Stimulated activated effector memory CD8-positive, alpha-beta T cell treated with anti-CD3 and anti-CD28 coated beads, Interleukin-12 subunit alpha, Interleukin-12 subunit beta, amount 100 ng/mL, for 72 hours (primary cell): ENCODE data around the gene MESP2.

ENCODE experiments used
- ATAC-seq: fragments of 150-1000 bp; cut with Tn5 transposase; 2 replicates; pipeline ENCODE4 v1.10.0; 2021
- DNase-seq, 2 donors: peaks; one replicate each; pipeline ENCODE4 v3.0.0; 2021 to 2022; ENCODE audit warnings: low spot score in 2 of 2
- H3K27ac Mint-ChIP-seq: one replicate; pipeline ENCODE4 v1.8.0; 2022; ENCODE audit warnings: mild to moderate bottlenecking, mixed read lengths
- H3K36me3 Mint-ChIP-seq: one replicate; pipeline ENCODE4 v1.8.0; 2022; ENCODE audit warnings: mild to moderate bottlenecking, mixed read lengths
- H3K4me1 Mint-ChIP-seq: one replicate; pipeline ENCODE4 v1.8.0; 2022; ENCODE audit warnings: mixed read lengths
- H3K4me3 Mint-ChIP-seq: one replicate; pipeline ENCODE4 v1.8.0; 2022; ENCODE audit warnings: mild to moderate bottlenecking, mixed read lengths
- H3K9me3 Mint-ChIP-seq: one replicate; pipeline ENCODE4 v1.8.0; 2022; ENCODE audit warnings: mixed read lengths

MESP2 gene

DNA sequence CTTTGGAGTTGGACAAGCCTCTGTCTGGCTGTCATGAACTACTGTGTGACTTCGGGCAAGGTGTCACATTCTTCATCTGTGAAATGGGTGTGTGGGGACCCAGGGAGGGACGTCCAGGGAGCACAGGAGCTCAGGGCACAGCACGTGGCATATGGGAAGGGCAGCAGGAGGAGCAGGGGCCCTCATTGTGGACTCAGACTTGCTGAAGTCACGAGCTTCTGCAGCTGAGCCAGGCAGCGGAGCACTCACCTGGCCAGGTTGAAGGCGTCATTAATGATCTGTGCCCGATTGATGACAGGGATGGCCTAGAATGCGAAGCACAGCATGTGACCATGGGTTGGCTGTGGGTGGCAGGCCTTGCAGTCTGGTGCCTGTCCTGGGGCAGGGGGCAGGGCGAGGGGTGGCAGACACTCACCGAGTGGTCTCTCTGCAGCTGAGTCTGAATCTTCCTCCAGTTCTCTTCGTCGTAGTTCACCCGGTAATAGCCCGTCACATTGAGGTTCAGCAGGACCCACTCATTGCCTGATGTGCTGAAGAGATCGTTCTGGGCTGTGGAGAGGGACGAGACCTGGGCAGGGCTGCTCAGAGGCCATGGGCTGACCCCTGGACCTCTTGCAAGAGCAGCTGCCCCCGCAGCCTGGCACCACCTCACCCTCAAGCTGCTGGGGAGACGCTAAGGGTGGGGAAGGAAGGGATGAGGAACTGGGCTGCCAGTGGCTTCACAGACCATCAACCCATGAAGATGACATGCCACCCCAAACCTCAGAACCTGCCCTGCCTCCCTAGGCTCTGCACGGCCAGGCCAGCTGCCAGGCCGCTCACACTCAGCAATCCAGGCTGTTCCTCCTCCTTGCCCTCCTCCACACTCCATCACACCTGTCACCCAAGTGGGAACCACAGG is 23.1 kb downstream of the MESP2 start:
- ATAC-seq = no peak
- no peak overlapping the region for H3K27ac Mint-ChIP-seq
- H3K4me3 Mint-ChIP-seq = no peak overlapping the region

GRCh38 chr15:89799918-89800498 is 23.9 kb downstream of the MESP2 start:
- H3K4me3 Mint-ChIP-seq = no peak overlapping the region
- peaks cover 5% of the 10 kb centered on the region for H3K9me3 Mint-ChIP-seq
- H3K4me1 Mint-ChIP-seq = no peaks in the 10 kb centered on the region
- ATAC-seq (peak; percentile 4), DNase-seq (no peak)
- no peaks in the 10 kb centered on the region for H3K36me3 Mint-ChIP-seq
- H3K27ac Mint-ChIP-seq = peak overlapping the region; percentile 3

More for the DNA sequence above, 23.1 kb downstream of the MESP2 start:
- no peaks in the 10 kb centered on the region for H3K4me1 Mint-ChIP-seq
- peaks cover 6% of the 10 kb centered on the region for H3K9me3 Mint-ChIP-seq
- no peak for DNase-seq
- no peaks in the 10 kb centered on the region for H3K36me3 Mint-ChIP-seq

GRCh38 chr15:89801471-89802195 is 25.5 kb downstream of the MESP2 start:
- H3K36me3 Mint-ChIP-seq = no peaks in the 10 kb centered on the region
- peaks cover 3% of the 10 kb centered on the region for H3K9me3 Mint-ChIP-seq
- H3K4me1 Mint-ChIP-seq = no peaks in the 10 kb centered on the region
- H3K27ac Mint-ChIP-seq = no peak overlapping the region
- no peak for DNase-seq
- ATAC-seq = no peak
- H3K4me3 Mint-ChIP-seq = no peak overlapping the region

- Mint-ChIP-seq H3K36me3 (no peaks in the 10 kb centered on the region), H3K4me1 (no peaks in the 10 kb centered on the region), H3K27ac (no peak overlapping the region), H3K4me3 (no peak overlapping the region), H3K9me3 (no peaks in the 10 kb centered on the region)
- DNase-seq (no peak), ATAC-seq (no peak)
Observed at GRCh38 chr15:89802231-89802928, 26.2 kb downstream of the MESP2 start.

GRCh38 chr15:89802986-89803824 is 27.1 kb downstream of the MESP2 start:
- Mint-ChIP-seq H3K27ac (no peak overlapping the region), H3K4me3 (no peak overlapping the region), H3K4me1 (no peaks in the 10 kb centered on the region), H3K9me3 (no peaks in the 10 kb centered on the region), H3K36me3 (no peaks in the 10 kb centered on the region)
- ATAC-seq (no peak), DNase-seq (no peak)

GRCh38 chr15:89803941-89804800 is 28.0 kb downstream of the MESP2 start:
- no peaks in the 10 kb centered on the region for H3K9me3 Mint-ChIP-seq
- DNase-seq = no peak
- no peak overlapping the region for H3K27ac Mint-ChIP-seq
- ATAC-seq = no peak
- H3K4me1 Mint-ChIP-seq = no peaks in the 10 kb centered on the region
- no peaks in the 10 kb centered on the region for H3K36me3 Mint-ChIP-seq
- H3K4me3 Mint-ChIP-seq = no peak overlapping the region

- Mint-ChIP-seq H3K9me3 (no peaks in the 10 kb centered on the region), H3K36me3 (no peaks in the 10 kb centered on the region), H3K27ac (no peak overlapping the region), H3K4me1 (no peaks in the 10 kb centered on the region), H3K4me3 (no peak overlapping the region)
- no peak for DNase-seq
- ATAC-seq = no peak
Observed at GRCh38 chr15:89805241-89806209, 29.4 kb downstream of the MESP2 start.

DNA sequence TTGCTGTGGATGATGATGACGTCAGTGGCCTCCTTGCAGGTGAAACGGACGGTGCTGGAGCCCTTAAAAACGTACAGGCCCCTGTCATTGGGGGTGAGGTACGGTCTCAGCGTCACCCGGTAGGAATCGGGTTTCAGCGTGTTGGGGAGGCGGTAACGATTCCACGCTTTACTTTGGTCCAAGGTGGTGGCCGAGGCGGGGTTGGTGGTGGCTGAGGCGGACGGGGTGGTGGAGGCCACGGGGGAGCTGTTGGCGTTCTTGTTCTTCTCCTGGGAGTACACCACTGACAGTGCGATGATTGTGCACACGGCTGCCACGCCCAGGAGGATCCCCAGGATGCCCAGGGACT is 30.1 kb downstream of the MESP2 start:
- no peak overlapping the region for H3K4me3 Mint-ChIP-seq
- no peaks in the 10 kb centered on the region for H3K36me3 Mint-ChIP-seq
- ATAC-seq (no peak), DNase-seq (no peak)
- H3K9me3 Mint-ChIP-seq = no peaks in the 10 kb centered on the region
- H3K4me1 Mint-ChIP-seq = no peaks in the 10 kb centered on the region
- no peak overlapping the region for H3K27ac Mint-ChIP-seq

GRCh38 chr15:89806559-89807550 is 30.7 kb downstream of the MESP2 start:
- Mint-ChIP-seq H3K4me1 (no peaks in the 10 kb centered on the region), H3K4me3 (no peak overlapping the region), H3K36me3 (no peaks in the 10 kb centered on the region), H3K9me3 (no peaks in the 10 kb centered on the region), H3K27ac (no peak overlapping the region)
- DNase-seq (no peak), ATAC-seq (no peak)

GRCh38 chr15:89807689-89808088 is 31.6 kb downstream of the MESP2 start:
- no peak for ATAC-seq
- Mint-ChIP-seq H3K4me3 (no peak overlapping the region), H3K4me1 (no peaks in the 10 kb centered on the region), H3K27ac (no peak overlapping the region), H3K9me3 (no peaks in the 10 kb centered on the region), H3K36me3 (no peaks in the 10 kb centered on the region)
- no peak for DNase-seq

GRCh38 chr15:89808160-89808870 is 32.2 kb downstream of the MESP2 start:
- no peaks in the 10 kb centered on the region for H3K36me3 Mint-ChIP-seq
- DNase-seq = no peak
- H3K9me3 Mint-ChIP-seq = no peaks in the 10 kb centered on the region
- no peaks in the 10 kb centered on the region for H3K4me1 Mint-ChIP-seq
- H3K27ac Mint-ChIP-seq = no peak overlapping the region
- H3K4me3 Mint-ChIP-seq = no peak overlapping the region
- ATAC-seq = no peak
